HepG2 (cell line): Measurements from ENCODE around the gene TSC22D2. TPM values are rescaled to one million over a fixed set of nuclear protein-coding genes. Genes with fewer than 3 reads are reported as not detected.
A peak's percentile ranks its signal among the peaks of the same experiment; 100 is the strongest.

Experiments
- AKNA ChIP-seq: sonication (generic); formaldehyde crosslinking; IDR thresholded peaks from 2 replicates; pipeline ENCODE4 v1.4.0; 2020; ENCODE audit warnings: missing genetic modification reagents, borderline replicate concordance
- FOXO1 ChIP-seq: sonication (generic); formaldehyde crosslinking; IDR thresholded peaks from 2 replicates; pipeline ENCODE4 v1.4.0; 2020; ENCODE audit warnings: missing genetic modification reagents
- HIVEP1 ChIP-seq: sonication (generic); formaldehyde crosslinking; IDR thresholded peaks from 2 replicates; pipeline ENCODE4 v1.4.0; 2020; ENCODE audit warnings: mild to moderate bottlenecking, missing genetic modification reagents
- HNF4A ChIP-seq: sonication (generic); formaldehyde crosslinking; IDR thresholded peaks from 2 replicates; pipeline ENCODE4 v1.4.0; 2020; ENCODE audit warnings: missing genetic modification reagents
- LCORL ChIP-seq, 2 experiments: fragments of 450-650 bp in 1 of 2; sonication (generic) in 1 of 2; formaldehyde crosslinking in 1 of 2; IDR thresholded peaks; 2 replicates each; pipeline versions ENCODE4 v1.5.0 to v1.6.1; 2017 to 2020; ENCODE audit warnings: antibody characterized with exemption in 1 of 2, missing genetic modification reagents in 1 of 2
- SOX13 ChIP-seq, 3 experiments: fragments of 450-650 bp in 1 of 3; sonication (generic) in 1 of 3; formaldehyde crosslinking in 1 of 3; IDR thresholded peaks in 2 of 3; conservative IDR thresholded peaks in 1 of 3; 2 replicates each; pipeline versions ENCODE4 v1.5.0 to v1.6.1; 2016 to 2020; ENCODE audit warnings: antibody characterized with exemption in 1 of 3, mild to moderate bottlenecking in 1 of 3, missing compliant biosample characterization in 1 of 3, missing genetic modification reagents in 1 of 3, moderate library complexity in 1 of 3
- TMF1 ChIP-seq: sonication (generic); formaldehyde crosslinking; IDR thresholded peaks from 2 replicates; pipeline ENCODE4 v1.8.1; 2022; ENCODE audit warnings: low read depth, missing genetic modification reagents
- WIZ ChIP-seq: sonication (generic); formaldehyde crosslinking; IDR thresholded peaks from 2 replicates; pipeline ENCODE4 v1.5.1; 2020; ENCODE audit warnings: mild to moderate bottlenecking, missing genetic modification reagents
- ZBTB26 ChIP-seq: IDR thresholded peaks from 2 replicates; pipeline ENCODE4 v1.6.1; 2016; ENCODE audit warnings: missing compliant biosample characterization, missing genetic modification reagents, borderline replicate concordance
- ZNF563 ChIP-seq: sonication (generic); formaldehyde crosslinking; IDR thresholded peaks from 2 replicates; pipeline ENCODE4 v1.8.0; 2022; ENCODE audit warnings: mild to moderate bottlenecking, moderate library complexity, missing genetic modification reagents
- ZNF598 ChIP-seq: sonication (generic); formaldehyde crosslinking; IDR thresholded peaks from 2 replicates; pipeline ENCODE4 v1.5.1; 2020; ENCODE audit warnings: mild to moderate bottlenecking, missing genetic modification reagents, borderline replicate concordance
- ZNF605 ChIP-seq: sonication (generic); formaldehyde crosslinking; IDR thresholded peaks from 2 replicates; pipeline ENCODE4 v1.8.0; 2022; ENCODE audit warnings: mild to moderate bottlenecking, missing genetic modification reagents
- ZNF644 ChIP-seq: IDR thresholded peaks from 2 replicates; pipeline ENCODE4 v1.6.1; 2016; ENCODE audit warnings: low read depth
- ZNF841 ChIP-seq: sonication (generic); formaldehyde crosslinking; IDR thresholded peaks from 2 replicates; pipeline ENCODE4 v1.8.1; 2023; ENCODE audit warnings: missing genetic modification reagents, borderline replicate concordance
- ZSCAN20 ChIP-seq: sonication (generic); formaldehyde crosslinking; IDR thresholded peaks from 2 replicates; pipeline ENCODE4 v1.4.0; 2020; ENCODE audit warnings: missing genetic modification reagents, mild to moderate bottlenecking, borderline replicate concordance
- polyA plus RNA-seq, 8 experiments: library from polyadenylated mRNA; depleted of rRNA in 3 of 8; stranded (reverse) in 7 of 8; unstranded in 1 of 8; fragments of >200 nt; fragmentation: Illumina TruSeq in 4 of 8; extraction: Trizol in 4 of 8; gene quantifications; 2 replicates each; pipeline versions ENCODE4 v1.2.1 to v1.2.3, GENCODE V29; 2011 to 2016; ENCODE audit warnings: low read depth in 4 of 8, missing spikeins in 1 of 8, mixed read lengths in 1 of 8; ENCODE audit not compliant: insufficient read depth in 1 of 8
- total RNA-seq, 5 experiments: library from RNA; depleted of rRNA; stranded (reverse); fragments of >200 nt; fragmentation: Illumina TruSeq; extraction: Trizol; gene quantifications; 2 replicates each; pipeline ENCODE4 v1.2.3, GENCODE V29; 2016; ENCODE audit warnings: low read depth in 1 of 5
- TF ChIP-seq, protein P1 (sequence below): sonication (generic); formaldehyde crosslinking; IDR thresholded peaks from 2 replicates; pipeline ENCODE4 v1.4.0; 2020; ENCODE audit warnings: missing genetic modification reagents

The TSC22D2 gene
- total and polyA plus RNA-seq, 2 of the 13 experiments (the other 11 are each of a cell fraction or from before 2014, with no cell fraction given) = 4.6 to 8.2 TPM

- peak; percentile 39; the same call in 1 of the 2 replicates for TF ChIP-seq ZBTB26 (CRISPR knock-in tag)
- 0 out of 2 replicates have a peak, but pooled peaks have one; percentile 73 for TF ChIP-seq WIZ
- TF ChIP-seq AKNA (CRISPR knock-in tag) = no peak
- TF ChIP-seq, protein P1, sequence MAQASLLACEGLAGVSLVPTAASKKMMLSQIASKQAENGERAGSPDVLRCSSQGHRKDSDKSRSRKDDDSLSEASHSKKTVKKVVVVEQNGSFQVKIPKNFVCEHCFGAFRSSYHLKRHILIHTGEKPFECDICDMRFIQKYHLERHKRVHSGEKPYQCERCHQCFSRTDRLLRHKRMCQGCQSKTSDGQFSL = peak; percentile 41; the same call in 1 of the 2 replicates
- TF ChIP-seq TMF1 (CRISPR knock-in tag) = no peak
- peak; percentile 91 for TF ChIP-seq HIVEP1 (CRISPR knock-in tag)
- TF ChIP-seq ZNF563 (CRISPR knock-in tag) = peak; percentile 81
- TF ChIP-seq ZNF644 (CRISPR knock-in tag) = peak; percentile 9; the same call in 1 of the 2 replicates
- no peak for TF ChIP-seq HNF4A (CRISPR knock-in tag)
- peak; percentile 84 for TF ChIP-seq ZNF605 (CRISPR knock-in tag)
- TF ChIP-seq LCORL (IDR thresholded peaks at IDR 0.05) = no peak
- 0 out of 2 replicates have a peak, but pooled peaks have one; percentile 18 for TF ChIP-seq LCORL (CRISPR knock-in tag; IDR thresholded peaks at IDR 0.05)
- TF ChIP-seq ZNF598 (CRISPR knock-in tag) = peak; percentile 58; the same call in 1 of the 2 replicates
- TF ChIP-seq SOX13 (IDR thresholded peaks at IDR 0.05) = no peak
- peak in 1 of 2 experiments; percentile 5; a peak in 1 of 4 replicates for TF ChIP-seq SOX13 (CRISPR knock-in tag; conservative IDR thresholded peaks at IDR 0.05 in 1 of 2, IDR thresholded peaks at IDR 0.05 in 1 of 2)
- peak; percentile 16; the same call in 1 of the 2 replicates for TF ChIP-seq ZSCAN20 (CRISPR knock-in tag)
- TF ChIP-seq FOXO1 (CRISPR knock-in tag) = 0 out of 2 replicates have a peak, but pooled peaks have one; percentile 42
- TF ChIP-seq ZNF841 (CRISPR knock-in tag) = 0 out of 2 replicates have a peak, but pooled peaks have one; percentile 59
These were observed at the start of gene TSC22D2 (continued) for GRCh38 chr3:150408221-150409124.
